GM23338 (cell line): ENCODE data around the gene PLA2G4B. TPM values are rescaled to one million over a fixed set of nuclear protein-coding genes. Genes with fewer than 3 reads are reported as not detected.

ENCODE experiments used
- ATAC-seq: fragments of 200-7000 bp; cut with Tn5 transposase; 3 replicates; pipeline ENCODE4 v1.9.1; 2020
- DNase-seq: peaks from one replicate; pipeline ENCODE4 v3.0.0-alpha.2; 2015; ENCODE audit warnings: low spot score
- H2AFZ ChIP-seq: fragments of 200-600 bp; sonication (generic); 2 replicates; pipeline ENCODE4 v1.8.0; 2016; ENCODE audit warnings: antibody characterized with exemption, mild to moderate bottlenecking, moderate library complexity
- H3F3A ChIP-seq: fragments of 200-600 bp; sonication (generic); replicated peaks from 2 replicates; pipeline ENCODE4 v1.8.0; 2017; ENCODE audit warnings: antibody characterized with exemption, mixed run types, low read depth
- H3K27ac ChIP-seq: fragments of 200-600 bp; sonication (generic); 2 replicates; pipeline ENCODE4 v1.6.1; 2016; ENCODE audit warnings: low read depth
- H3K27me3 ChIP-seq: fragments of 200-600 bp; sonication (generic); 2 replicates; pipeline ENCODE4 v1.8.0; 2016; ENCODE audit warnings: mild to moderate bottlenecking, mixed run types, moderate library complexity; ENCODE audit not compliant: insufficient read depth
- H3K36me3 ChIP-seq: fragments of 200-600 bp; sonication (generic); 2 replicates; pipeline ENCODE4 v1.8.0; 2016; ENCODE audit warnings: mild to moderate bottlenecking; ENCODE audit not compliant: insufficient read depth
- H3K4me1 ChIP-seq: fragments of 200-600 bp; sonication (generic); 2 replicates; pipeline ENCODE4 v1.8.0; 2016; ENCODE audit warnings: mild to moderate bottlenecking, moderate library complexity; ENCODE audit not compliant: insufficient read depth
- H3K4me2 ChIP-seq: fragments of 200-600 bp; sonication (generic); 2 replicates; pipeline ENCODE4 v1.7.1; 2017; ENCODE audit warnings: mixed run types
- H3K4me3 ChIP-seq: fragments of 200-600 bp; sonication (generic); 2 replicates; pipeline ENCODE4 v1.6.1; 2016; ENCODE audit warnings: mixed run types
- H3K79me2 ChIP-seq: fragments of 200-600 bp; sonication (generic); replicated peaks from 2 replicates; pipeline ENCODE4 v1.8.0; 2017; ENCODE audit warnings: mild to moderate bottlenecking; ENCODE audit not compliant: insufficient read depth
- H3K9me2 ChIP-seq: fragments of 200-600 bp; sonication (generic); 2 replicates; pipeline ENCODE4 v1.8.0; 2017; ENCODE audit not compliant: insufficient read depth
- H4K20me1 ChIP-seq: fragments of 200-600 bp; sonication (generic); replicated peaks from 2 replicates; pipeline ENCODE4 v1.8.0; 2017; ENCODE audit warnings: mild to moderate bottlenecking; ENCODE audit not compliant: insufficient read depth
- H3K27ac Mint-ChIP-seq: 2 replicates; pipeline ENCODE4 v1.8.0; 2020; ENCODE audit warnings: inconsistent platforms, mild to moderate bottlenecking, moderate library complexity, mixed read lengths
- H3K27me3 Mint-ChIP-seq: 3 replicates; pipeline ENCODE4 v1.8.0; 2022; ENCODE audit warnings: low read depth, mild to moderate bottlenecking, moderate library complexity, mixed read lengths, inconsistent platforms; ENCODE audit not compliant: insufficient read depth, poor library complexity
- H3K36me3 Mint-ChIP-seq: 3 replicates; pipeline ENCODE4 v1.8.0; 2021; ENCODE audit warnings: low read depth, mild to moderate bottlenecking, inconsistent platforms, moderate library complexity, mixed read lengths
- H3K4me1 Mint-ChIP-seq: 3 replicates; pipeline ENCODE4 v1.8.0; 2020; ENCODE audit warnings: mild to moderate bottlenecking, inconsistent platforms, mixed read lengths
- H3K4me3 Mint-ChIP-seq: 3 replicates; pipeline ENCODE4 v1.8.0; 2021; ENCODE audit warnings: moderate library complexity, mild to moderate bottlenecking, inconsistent platforms, mixed read lengths
- H3K9me3 Mint-ChIP-seq: 3 replicates; pipeline ENCODE4 v1.8.0; 2020; ENCODE audit warnings: moderate library complexity, mild to moderate bottlenecking, inconsistent platforms, mixed read lengths
- EZH2phosphoT487 ChIP-seq: fragments of 200-600 bp; sonication (generic); IDR thresholded peaks from one replicate; pipeline ENCODE4 v1.8.1; 2018; ENCODE audit warnings: antibody characterized with exemption; ENCODE audit not compliant: unreplicated experiment
- STAT1 ChIP-seq: IDR thresholded peaks from one replicate; pipeline ENCODE4 v1.6.1; 2016; ENCODE audit warnings: antibody characterized with exemption; ENCODE audit not compliant: unreplicated experiment
- ZNF331 ChIP-seq: fragments of 250-450 bp; sonication (Bioruptor Pico); IDR thresholded peaks from 2 replicates; pipeline ENCODE4 v1.5.0; 2020; ENCODE audit warnings: low read depth, mild to moderate bottlenecking, moderate library complexity
- ZNF462 ChIP-seq: fragments of 250-450 bp; sonication (Bioruptor Pico); IDR thresholded peaks from 2 replicates; pipeline ENCODE4 v1.5.0; 2020; ENCODE audit warnings: mild to moderate bottlenecking, moderate library complexity
- polyA plus RNA-seq: library from polyadenylated mRNA; unstranded; fragments of >200 nt; fragmentation: Nextera tagmentation; extraction: Ambion mirVana; gene quantifications from 2 replicates; pipeline ENCODE4 v1.2.1, GENCODE V29; 2016
- total RNA-seq: library from RNA; depleted of rRNA; stranded (reverse); fragments of >200 nt; shearing (Covaris generic); gene quantifications from 2 replicates; pipeline ENCODE4 v1.2.3, GENCODE V29; 2014
- TF ChIP-seq, protein P1 (sequence below), 2 experiments: fragments of 200-600 bp in 1 of 2; sonication (generic) in 1 of 2; conservative IDR thresholded peaks; 2 replicates each; pipeline versions ENCODE4 v1.5.1 to v1.6.1; 2016 to 2017; ENCODE audit warnings: antibody characterized with exemption in 2 of 2, low read depth in 2 of 2, mild to moderate bottlenecking in 2 of 2, moderate library complexity in 1 of 2

PLA2G4B gene
- total and polyA plus RNA-seq, 2 experiments from 2014 or later = 4.4 to 9.6 TPM

DNA sequence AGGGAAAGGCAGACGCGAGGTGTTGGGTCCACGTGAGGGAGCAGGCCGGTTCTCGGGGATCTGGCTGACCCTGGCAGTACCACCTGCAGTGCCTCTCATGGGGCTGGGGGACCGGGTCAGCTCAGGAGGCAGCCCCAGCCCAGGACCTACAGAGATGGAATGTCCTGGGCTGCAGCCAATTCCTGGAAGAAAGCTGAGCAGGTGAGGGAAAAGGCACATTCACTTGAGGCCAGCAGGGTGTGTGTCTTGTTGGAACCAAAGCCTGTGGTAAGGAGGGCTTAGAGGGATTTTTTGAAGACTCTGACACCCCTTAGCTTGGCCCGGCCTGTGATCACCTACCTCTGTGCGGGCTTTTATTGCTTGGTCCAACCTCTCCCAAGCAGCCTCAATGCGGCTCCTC is 15.8 kb downstream of the PLA2G4B start (continued):
- TF ChIP-seq, protein P1, sequence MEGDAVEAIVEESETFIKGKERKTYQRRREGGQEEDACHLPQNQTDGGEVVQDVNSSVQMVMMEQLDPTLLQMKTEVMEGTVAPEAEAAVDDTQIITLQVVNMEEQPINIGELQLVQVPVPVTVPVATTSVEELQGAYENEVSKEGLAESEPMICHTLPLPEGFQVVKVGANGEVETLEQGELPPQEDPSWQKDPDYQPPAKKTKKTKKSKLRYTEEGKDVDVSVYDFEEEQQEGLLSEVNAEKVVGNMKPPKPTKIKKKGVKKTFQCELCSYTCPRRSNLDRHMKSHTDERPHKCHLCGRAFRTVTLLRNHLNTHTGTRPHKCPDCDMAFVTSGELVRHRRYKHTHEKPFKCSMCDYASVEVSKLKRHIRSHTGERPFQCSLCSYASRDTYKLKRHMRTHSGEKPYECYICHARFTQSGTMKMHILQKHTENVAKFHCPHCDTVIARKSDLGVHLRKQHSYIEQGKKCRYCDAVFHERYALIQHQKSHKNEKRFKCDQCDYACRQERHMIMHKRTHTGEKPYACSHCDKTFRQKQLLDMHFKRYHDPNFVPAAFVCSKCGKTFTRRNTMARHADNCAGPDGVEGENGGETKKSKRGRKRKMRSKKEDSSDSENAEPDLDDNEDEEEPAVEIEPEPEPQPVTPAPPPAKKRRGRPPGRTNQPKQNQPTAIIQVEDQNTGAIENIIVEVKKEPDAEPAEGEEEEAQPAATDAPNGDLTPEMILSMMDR (conservative IDR thresholded peaks at IDR 0.05; ENCODE audit: low read depth in 2 of 2) = no peak
- TF ChIP-seq EZH2phosphoT487 (no peak), ZNF331 (no peak), ZNF462 (no peak)

DNA sequence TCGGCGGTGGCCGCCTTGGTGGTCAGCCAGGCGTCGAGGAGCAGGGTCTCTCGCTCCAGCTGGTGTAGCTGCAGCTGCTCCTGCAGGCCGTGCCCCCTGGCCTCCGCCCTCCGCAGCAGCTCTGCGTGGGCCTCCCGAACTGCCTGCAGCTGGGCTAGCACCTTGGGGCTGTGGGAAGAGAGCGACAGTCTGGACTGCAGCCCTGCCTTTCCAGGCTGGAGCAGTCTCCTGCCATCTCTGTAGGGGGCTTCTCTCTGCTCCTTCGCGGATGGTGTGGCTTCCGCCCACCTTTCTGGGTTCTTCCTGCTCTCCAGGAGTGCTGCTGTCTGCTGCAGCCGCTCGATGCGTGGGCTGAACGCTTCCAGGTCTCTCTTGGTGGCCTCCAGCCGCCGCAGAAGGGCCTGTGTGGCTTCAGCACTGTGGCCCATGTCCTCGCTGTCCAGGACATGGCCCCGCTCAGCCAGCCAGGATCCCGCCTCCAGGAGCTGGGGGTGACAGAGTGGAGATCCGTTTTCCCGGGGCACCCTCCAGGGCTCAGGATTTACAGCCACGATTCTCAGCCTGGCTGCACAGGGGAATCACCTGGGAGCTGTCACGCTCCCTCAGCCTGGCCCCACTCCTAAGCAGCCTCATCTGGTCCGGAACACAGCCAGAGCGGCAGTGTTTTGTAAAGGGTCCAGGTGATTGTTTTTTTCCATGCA is 16.8 kb downstream of the PLA2G4B start:
- H3K36me3 ChIP-seq = no peaks in the 10 kb centered on the region
- no peak overlapping the region for H3K4me2 ChIP-seq
- peaks cover 6% of the 10 kb centered on the region for H3K4me1 Mint-ChIP-seq
- H3K79me2 ChIP-seq = no peaks in the 10 kb centered on the region
- H3K4me3 ChIP-seq = no peak overlapping the region
- H3K9me3 Mint-ChIP-seq = no peaks in the 10 kb centered on the region
- no peak overlapping the region for H3K4me3 Mint-ChIP-seq
- H3K27me3 ChIP-seq = no peaks in the 10 kb centered on the region
- no peaks in the 10 kb centered on the region for H4K20me1 ChIP-seq
- H2AFZ ChIP-seq = no peak overlapping the region
- ATAC-seq = peak; percentile 8
- H3K27ac ChIP-seq = no peak overlapping the region
- no peak overlapping the region for H3K27ac Mint-ChIP-seq
- DNase-seq = no peak
- H3K9me2 ChIP-seq = no peaks in the 10 kb centered on the region
- H3F3A ChIP-seq = no peaks in the 10 kb centered on the region
- no peaks in the 10 kb centered on the region for H3K4me1 ChIP-seq
- H3K27me3 Mint-ChIP-seq = peaks cover 9% of the 10 kb centered on the region
- no peaks in the 10 kb centered on the region for H3K36me3 Mint-ChIP-seq
- TF ChIP-seq EZH2phosphoT487 (no peak), ZNF462 (no peak), STAT1 (no peak)
